Measurements from ENCODE around the gene FBF1. TPM values are rescaled to one million over a fixed set of nuclear protein-coding genes. Genes with fewer than 3 reads are reported as not detected.

The FBF1 gene
- total RNA-seq, 3 donors from 2014 or later (not counting 1 experiment from before 2014, with no cell fraction given), result 24.9 to 34.0 (median 33.0) TPM

- no peaks in the 10 kb centered on the region for H3K9me3 ChIP-seq (ENCODE audit: control insufficient read depth, insufficient read depth, low read length)
- no peaks in the 10 kb centered on the region for H3K4me1 ChIP-seq (ENCODE audit: control insufficient read depth, insufficient read depth, low read length)
- H3K27ac ChIP-seq (ENCODE audit: low read length), result no peak overlapping the region
- no peaks in the 10 kb centered on the region for H3K27me3 ChIP-seq (ENCODE audit: control insufficient read depth, insufficient read depth, low read length)
- intact Hi-C loops (cut with micrococcal nuclease), result no loop called here
- TF ChIP-seq CTCF (IDR thresholded peaks at IDR 0.05), result no peak
- H3K4me3 ChIP-seq (ENCODE audit: low read length), result no peak overlapping the region
- no peaks in the 10 kb centered on the region for H3K36me3 Mint-ChIP-seq
- 92% methylated on average over 4 of the region's 5 CpGs for WGBS (ENCODE audit: insufficient coverage)
- H3K4me1 Mint-ChIP-seq, result no peaks in the 10 kb centered on the region
- H3K4me3 Mint-ChIP-seq, result no peak overlapping the region
- no peaks in the 10 kb centered on the region for H3K27me3 Mint-ChIP-seq (ENCODE audit: low read depth in 2 of 2)
- DNase-seq, result no peak
- H3K27ac Mint-ChIP-seq, result no peak overlapping the region
- no peaks in the 10 kb centered on the region for H3K36me3 ChIP-seq (ENCODE audit: control insufficient read depth, insufficient read depth, low read length)
- no peaks in the 10 kb centered on the region for H3K9me3 Mint-ChIP-seq
- no peak for ATAC-seq
Measured at GRCh38 chr17:75932852-75933251, 8.0 kb downstream of the FBF1 start.

- TF ChIP-seq CTCF (IDR thresholded peaks at IDR 0.05), result no peak
- no peaks in the 10 kb centered on the region for H3K9me3 Mint-ChIP-seq
- ATAC-seq, result no peak
- Histone ChIP-seq H3K27ac (ENCODE audit: low read length) (no peak overlapping the region), H3K9me3 (ENCODE audit: control insufficient read depth, insufficient read depth, low read length) (no peaks in the 10 kb centered on the region), H3K36me3 (ENCODE audit: control insufficient read depth, insufficient read depth, low read length) (no peaks in the 10 kb centered on the region), H3K4me3 (ENCODE audit: low read length) (no peak overlapping the region), H3K4me1 (ENCODE audit: control insufficient read depth, insufficient read depth, low read length) (no peaks in the 10 kb centered on the region), H3K27me3 (ENCODE audit: control insufficient read depth, insufficient read depth, low read length) (no peaks in the 10 kb centered on the region)
- H3K36me3 Mint-ChIP-seq, result no peaks in the 10 kb centered on the region
- no peak overlapping the region for H3K4me3 Mint-ChIP-seq
- intact Hi-C loops (cut with micrococcal nuclease), result no loop called here
- no peak for DNase-seq
- no peak overlapping the region for H3K27ac Mint-ChIP-seq
- 94% methylated on average over 3 of the region's 4 CpGs for WGBS (ENCODE audit: insufficient coverage)
- H3K4me1 Mint-ChIP-seq, result no peaks in the 10 kb centered on the region
- no peaks in the 10 kb centered on the region for H3K27me3 Mint-ChIP-seq (ENCODE audit: low read depth in 2 of 2)
Measured at GRCh38 chr17:75931062-75931461, 9.8 kb downstream of the FBF1 start.

DNA sequence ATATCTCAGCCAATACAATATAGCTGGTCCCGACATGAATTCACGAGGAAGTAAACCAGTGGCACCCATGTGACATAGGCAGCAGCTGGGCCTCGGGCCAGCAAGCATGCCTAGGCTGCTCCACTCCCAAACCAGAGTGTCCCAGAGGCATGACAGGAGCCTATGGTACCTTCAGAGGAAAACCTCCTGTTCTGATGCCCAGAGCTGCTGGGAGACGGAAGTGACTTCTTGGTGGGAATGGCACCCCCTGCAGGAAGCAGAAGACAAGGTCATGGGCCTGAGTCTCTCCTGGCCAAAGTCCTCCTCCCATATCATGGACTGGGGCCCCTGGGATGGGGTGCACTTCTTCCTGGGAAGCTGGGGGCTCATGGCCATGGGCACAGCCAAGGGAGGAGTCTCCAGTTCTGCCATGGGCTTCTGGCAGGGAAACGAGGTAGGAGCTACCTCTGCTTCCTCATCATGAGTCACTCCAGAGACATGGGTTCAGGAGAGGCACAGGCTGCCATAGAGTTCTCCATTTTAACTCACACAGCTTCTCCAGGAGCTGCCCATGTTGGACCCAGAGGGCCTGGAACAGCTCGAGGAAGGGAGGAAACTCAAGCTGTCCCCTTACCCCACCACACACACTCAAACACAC, 13.4 kb downstream of the FBF1 start:
- Histone ChIP-seq H3K4me3 (ENCODE audit: low read length) (no peak overlapping the region), H3K9me3 (ENCODE audit: control insufficient read depth, insufficient read depth, low read length) (no peaks in the 10 kb centered on the region), H3K27me3 (ENCODE audit: control insufficient read depth, insufficient read depth, low read length) (no peaks in the 10 kb centered on the region), H3K27ac (ENCODE audit: low read length) (no peak overlapping the region), H3K4me1 (ENCODE audit: control insufficient read depth, insufficient read depth, low read length) (no peaks in the 10 kb centered on the region), H3K36me3 (ENCODE audit: control insufficient read depth, insufficient read depth, low read length) (no peaks in the 10 kb centered on the region)
- H3K36me3 Mint-ChIP-seq, result no peaks in the 10 kb centered on the region
- intact Hi-C loops (cut with micrococcal nuclease), result no loop called here
- 77% methylated on average over 6 of the region's 6 CpGs for WGBS (ENCODE audit: insufficient coverage)
- ATAC-seq (no peak), DNase-seq (peak in 1 of 2 donors; percentile 38)
- no peaks in the 10 kb centered on the region for H3K27me3 Mint-ChIP-seq (ENCODE audit: low read depth in 2 of 2)
- H3K4me3 Mint-ChIP-seq, result no peak overlapping the region
- H3K4me1 Mint-ChIP-seq, result no peaks in the 10 kb centered on the region
- no peak for TF ChIP-seq CTCF (IDR thresholded peaks at IDR 0.05)
- no peak overlapping the region for H3K27ac Mint-ChIP-seq
- no peaks in the 10 kb centered on the region for H3K9me3 Mint-ChIP-seq

DNA sequence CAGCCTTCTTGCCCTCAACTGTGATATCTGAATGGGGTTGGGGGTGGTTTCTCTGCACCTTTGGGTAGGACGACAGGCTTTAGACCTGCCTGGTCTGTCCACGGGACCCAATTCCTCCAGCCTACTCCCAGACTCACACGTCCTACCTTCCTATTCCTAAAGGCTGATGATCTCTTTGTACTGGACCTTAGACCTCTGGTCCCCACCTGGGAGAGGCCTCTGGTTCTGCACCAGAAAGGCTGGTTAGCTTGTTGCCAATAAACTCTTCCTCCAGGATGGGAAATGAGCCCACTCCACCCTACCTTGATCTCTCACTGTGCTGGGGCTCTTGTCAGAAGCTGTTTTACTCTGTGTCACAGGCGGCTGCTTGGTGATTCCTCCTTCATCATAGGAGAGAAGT, 14.4 kb downstream of the FBF1 start:
- no peak for TF ChIP-seq CTCF (IDR thresholded peaks at IDR 0.05)
- intact Hi-C loops (cut with micrococcal nuclease), result no loop called here
- H3K27ac ChIP-seq (ENCODE audit: low read length), result no peak overlapping the region
- no peak overlapping the region for H3K4me3 ChIP-seq (ENCODE audit: low read length)
- Mint-ChIP-seq H3K4me1 (no peaks in the 10 kb centered on the region), H3K27ac (no peak overlapping the region), H3K36me3 (no peaks in the 10 kb centered on the region), H3K27me3 (ENCODE audit: low read depth in 2 of 2) (no peaks in the 10 kb centered on the region), H3K9me3 (no peaks in the 10 kb centered on the region), H3K4me3 (no peak overlapping the region)
- ATAC-seq (no peak), DNase-seq (no peak)
- WGBS (ENCODE audit: insufficient coverage), result 94% methylated on average over 4 of the region's 4 CpGs
- no peaks in the 10 kb centered on the region for H3K9me3 ChIP-seq (ENCODE audit: control insufficient read depth, insufficient read depth, low read length)
- no peaks in the 10 kb centered on the region for H3K4me1 ChIP-seq (ENCODE audit: control insufficient read depth, insufficient read depth, low read length)
- no peaks in the 10 kb centered on the region for H3K27me3 ChIP-seq (ENCODE audit: control insufficient read depth, insufficient read depth, low read length)
- H3K36me3 ChIP-seq (ENCODE audit: control insufficient read depth, insufficient read depth, low read length), result no peaks in the 10 kb centered on the region
